ENCODE measurements around the gene UBE2O.

DNA sequence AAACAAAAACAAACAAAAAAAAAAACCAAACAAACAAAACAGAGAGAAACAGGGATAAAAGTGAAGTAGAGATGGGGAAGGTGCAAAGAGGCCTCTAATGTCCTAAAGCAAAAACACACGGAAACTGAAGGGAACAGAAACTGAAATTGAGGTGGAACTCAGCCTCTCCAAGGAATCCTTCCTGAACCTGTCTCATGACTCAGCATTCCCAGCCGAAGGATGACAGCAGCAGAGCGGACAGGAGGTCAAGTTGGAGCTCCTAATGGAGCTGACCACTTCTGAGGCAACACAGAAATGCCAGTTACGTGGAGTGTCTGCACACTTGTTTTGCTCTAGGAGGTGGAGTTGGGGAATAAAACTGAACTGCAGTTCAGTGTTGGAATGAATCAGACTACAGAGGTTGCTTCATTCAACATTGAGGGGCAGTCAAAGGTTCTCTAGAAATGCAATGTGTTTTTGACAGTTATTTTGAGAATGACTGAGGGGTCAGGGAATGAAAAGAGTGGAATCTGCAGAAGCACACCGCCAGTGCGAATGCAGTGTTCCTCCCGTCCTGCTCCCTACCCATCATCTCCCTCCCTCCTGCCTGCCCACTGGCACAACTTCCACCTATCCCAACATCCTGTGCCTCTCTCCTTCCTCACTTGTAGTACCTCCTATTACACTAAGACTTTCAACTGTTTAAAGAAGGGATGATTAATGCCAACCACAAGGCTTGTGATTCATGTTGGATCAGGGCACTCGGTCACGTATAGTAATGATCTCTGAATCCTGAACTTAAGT, 6.3 kb downstream of the UBE2O start:
- TF ChIP-seq, protein P1, sequence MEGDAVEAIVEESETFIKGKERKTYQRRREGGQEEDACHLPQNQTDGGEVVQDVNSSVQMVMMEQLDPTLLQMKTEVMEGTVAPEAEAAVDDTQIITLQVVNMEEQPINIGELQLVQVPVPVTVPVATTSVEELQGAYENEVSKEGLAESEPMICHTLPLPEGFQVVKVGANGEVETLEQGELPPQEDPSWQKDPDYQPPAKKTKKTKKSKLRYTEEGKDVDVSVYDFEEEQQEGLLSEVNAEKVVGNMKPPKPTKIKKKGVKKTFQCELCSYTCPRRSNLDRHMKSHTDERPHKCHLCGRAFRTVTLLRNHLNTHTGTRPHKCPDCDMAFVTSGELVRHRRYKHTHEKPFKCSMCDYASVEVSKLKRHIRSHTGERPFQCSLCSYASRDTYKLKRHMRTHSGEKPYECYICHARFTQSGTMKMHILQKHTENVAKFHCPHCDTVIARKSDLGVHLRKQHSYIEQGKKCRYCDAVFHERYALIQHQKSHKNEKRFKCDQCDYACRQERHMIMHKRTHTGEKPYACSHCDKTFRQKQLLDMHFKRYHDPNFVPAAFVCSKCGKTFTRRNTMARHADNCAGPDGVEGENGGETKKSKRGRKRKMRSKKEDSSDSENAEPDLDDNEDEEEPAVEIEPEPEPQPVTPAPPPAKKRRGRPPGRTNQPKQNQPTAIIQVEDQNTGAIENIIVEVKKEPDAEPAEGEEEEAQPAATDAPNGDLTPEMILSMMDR (IDR thresholded peaks at IDR 0.05), result no peak
- TF ChIP-seq EP300 (IDR thresholded peaks at IDR 0.05), result peak in 1 of 4 donors; percentile 33
- no peak for TF ChIP-seq POLR2A (IDR thresholded peaks at IDR 0.05)

Measured in upper lobe of left lung (tissue), 4 donors.